OCI-M2 (cell line): ENCODE results near the gene DRAXIN.

ENCODE experiments used
- DNase-seq: peaks from one replicate; lab custom pipeline; 2025; ENCODE audit not compliant: unreplicated experiment; lab: John Stamatoyannopoulos, UW

The DRAXIN gene

DNA sequence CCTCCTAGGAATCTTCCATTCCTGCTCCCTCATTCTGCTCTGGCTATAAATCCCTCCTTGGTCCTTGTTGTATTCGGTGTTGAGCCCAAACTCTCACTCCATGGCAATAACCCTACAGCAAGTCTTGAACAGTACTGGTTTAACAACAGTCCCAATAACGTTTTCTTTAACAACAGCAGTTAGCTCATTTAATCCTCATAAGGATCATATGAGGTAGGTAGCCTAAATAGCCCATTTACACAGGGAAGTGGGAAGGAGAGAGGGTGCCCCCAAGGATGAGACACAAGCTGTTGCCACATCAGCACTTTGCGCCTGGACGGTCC, 44.0 kb downstream of the DRAXIN start:
- no peak for DNase-seq

DNA sequence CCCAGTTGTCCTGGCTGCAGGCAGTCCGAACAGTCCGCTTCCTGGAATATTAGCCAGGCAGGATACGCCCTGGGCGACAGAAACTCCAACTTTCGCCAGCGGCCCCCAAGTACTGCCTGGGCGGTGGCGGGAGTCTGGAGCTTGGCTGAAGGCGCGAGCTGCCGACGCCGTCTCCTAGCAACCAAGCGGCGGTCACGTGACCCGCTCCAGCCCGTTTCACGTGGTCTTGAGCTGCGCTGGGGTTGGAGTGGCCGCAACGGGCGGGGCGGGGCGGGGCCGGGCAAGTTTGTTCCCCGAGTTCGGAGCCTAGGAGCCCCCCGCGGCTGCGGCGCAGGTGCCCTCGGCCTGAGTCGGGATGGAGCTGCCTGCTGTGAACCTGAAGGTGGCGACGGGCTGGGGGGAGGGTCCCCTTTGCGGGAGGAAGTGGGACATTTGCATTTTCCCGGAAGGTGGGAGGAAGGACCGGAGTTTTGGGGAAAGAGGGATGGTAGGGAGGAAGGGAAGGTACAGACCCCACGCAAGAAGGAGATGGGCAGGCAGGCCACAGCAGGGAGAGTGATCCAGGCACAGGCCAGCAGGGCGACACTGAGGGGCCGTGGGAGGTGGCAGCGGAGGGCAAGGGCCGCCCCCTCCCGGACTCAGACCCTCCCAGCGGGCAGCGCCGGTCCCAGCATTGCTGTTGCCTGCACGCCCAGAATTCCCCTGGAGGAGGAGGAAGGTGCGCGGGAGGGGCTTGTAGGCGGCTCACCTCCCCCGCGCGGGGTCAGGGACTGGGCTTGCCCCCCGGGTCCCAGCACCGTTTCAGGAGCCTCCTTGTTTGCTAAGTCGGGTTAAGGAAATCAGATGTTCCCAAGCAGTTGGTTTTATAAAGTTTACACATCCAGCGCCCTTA, 44.6 kb downstream of the DRAXIN start, which contains the start of gene AGTRAP:
AGTRAP (plus strand) TSS at position 283 of the 892 bp plus-strand sequence; CDS start at position 356, 73 bp downstream.
- DNase-seq, result no peak

DNA sequence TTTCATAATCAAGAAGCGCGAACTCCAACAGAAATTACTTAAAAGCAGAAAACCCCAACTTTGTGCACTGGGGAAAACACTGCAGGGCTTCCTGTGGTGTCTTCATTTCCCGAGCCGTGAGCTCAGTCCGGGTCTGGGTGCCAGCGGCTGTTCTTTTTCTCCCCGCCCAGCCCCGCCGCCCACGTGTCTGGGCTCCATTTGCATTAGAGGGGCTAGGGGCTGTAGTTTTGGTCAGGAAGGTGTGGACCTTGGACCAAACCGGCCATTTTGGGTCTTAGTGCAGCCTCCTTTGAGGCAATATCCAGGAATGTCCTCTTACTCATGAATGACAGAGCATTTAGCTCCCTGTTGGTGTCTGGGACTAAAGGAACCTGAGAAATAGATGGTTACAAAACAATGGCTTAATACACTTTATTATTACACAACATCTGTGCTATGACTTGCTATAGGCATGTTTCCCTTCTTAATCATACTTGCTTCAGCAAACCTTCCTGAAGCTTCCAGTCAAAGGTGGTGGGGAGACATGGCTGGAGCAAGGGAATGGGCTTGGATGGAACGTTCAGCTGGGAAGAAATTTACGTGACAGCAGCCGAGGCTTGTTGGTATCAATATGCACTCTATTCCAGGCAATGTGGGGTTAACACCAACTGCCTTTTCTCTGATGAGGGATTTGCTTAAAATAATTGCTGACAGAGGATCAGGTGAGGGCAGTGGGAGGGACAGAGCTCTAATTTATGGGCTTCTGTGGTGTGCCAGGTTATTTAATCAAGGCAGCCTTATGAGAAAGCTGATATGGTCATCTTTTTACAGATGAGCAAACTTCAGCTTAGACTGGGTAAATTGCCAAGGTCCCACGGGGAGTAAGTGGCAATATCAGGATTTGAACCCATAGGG, 45.5 kb downstream of the DRAXIN start:
- DNase-seq, result no peak

DNA sequence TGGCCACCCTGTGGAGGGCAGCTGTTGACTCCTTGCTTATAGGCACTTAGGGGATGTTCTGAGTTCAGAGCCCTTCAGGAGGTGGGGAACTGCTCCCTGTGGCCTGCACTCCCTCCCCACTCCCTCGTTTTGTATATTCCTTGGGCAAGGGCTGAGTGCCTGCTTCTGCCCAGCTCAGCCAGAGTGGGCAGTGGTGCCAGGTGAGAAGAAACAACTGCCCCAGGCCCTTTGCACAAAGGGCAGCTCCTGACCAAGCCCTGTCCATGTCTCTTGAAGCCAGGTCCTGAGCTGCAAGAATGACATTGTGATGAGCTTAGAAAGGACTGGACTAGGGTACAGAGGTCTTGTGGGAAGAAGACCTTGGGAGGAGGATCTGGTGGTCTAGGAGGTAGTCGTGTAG, 46.6 kb downstream of the DRAXIN start:
- no peak for DNase-seq

DNA sequence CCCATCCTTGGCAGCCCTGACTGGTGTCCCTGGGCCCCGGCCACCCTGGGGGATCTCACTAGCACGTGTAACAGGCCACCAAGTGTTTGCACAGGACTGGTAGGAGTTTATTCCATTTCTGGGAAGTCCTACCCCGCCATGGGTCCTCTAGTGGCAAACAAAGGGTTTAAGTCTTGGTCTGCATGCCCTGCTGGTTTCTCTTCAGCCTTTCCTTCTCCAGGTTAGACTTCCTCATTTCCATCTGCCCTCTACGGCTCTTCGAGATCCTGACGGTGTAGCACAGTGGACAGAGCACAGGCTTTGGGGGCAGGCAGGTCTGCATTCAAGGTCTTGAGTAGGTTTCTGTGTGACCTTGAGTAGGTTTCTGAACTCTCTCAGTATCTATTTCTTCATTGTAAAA, 47.3 kb downstream of the DRAXIN start:
- DNase-seq, result no peak

DNA sequence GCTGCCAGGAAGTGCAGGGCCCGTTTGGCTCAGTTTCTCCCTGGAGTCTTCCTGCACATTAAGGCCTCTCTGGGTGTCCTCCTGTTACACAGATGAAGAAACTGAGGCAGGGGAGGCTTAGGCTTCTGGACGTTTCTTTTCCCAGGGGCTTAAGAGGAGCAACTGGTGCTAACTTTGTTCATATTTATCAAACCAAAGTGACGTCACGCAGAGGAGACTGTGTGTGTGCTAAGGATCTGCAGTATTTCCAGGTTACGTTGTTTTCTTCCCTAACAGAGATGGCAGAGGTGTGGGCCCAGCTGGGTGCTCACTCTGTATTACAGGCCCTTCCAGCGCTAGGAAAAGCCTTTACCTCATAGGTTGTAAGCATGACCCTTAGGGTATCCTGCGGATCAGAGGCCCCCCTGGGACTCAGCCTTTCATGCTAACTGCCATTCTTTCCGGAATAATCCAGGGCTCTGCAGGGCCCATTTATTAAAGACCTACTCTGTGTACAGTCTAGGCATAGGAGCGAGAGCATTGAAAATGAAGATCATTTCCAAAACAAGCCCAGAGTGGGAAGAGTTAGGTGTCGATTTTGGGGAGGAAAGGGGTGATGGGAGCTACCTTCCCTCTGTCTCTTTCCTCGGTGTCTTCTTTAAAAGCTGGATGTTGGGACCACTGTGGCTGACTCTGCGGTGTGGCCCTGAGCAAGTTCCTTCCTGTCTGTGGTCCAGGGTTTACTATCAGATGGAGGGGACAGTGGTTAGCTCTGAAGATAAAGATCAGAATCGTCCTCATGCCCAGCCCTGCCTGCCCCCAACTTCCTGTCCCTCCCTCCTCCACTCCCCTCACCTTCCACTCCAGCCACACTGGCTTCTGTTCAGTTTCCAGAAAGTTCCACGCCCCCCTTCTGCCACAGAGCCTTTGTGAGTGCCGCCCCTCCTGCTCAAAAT, 49.0 kb downstream of the DRAXIN start:
- DNase-seq, result no peak

DNA sequence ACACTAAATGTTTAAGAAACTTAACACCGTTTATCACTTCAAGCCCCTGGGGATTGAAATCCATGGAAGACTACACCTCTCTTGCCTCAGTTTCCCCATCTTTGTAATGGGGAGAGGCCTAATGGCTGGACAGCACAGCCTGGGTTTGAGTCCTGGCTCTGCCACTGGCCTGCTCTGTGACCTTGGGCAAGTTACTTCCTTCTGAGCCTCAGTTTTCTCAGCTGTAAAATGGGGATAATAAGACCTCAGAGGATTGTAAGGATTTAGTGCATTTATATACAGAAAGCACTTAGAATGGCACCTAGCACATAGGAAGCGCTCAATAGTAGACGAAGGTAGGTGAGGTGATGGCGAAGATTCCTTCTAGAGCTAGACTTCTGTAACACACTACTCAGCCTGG, 50.0 kb downstream of the DRAXIN start:
- no peak for DNase-seq

DNA sequence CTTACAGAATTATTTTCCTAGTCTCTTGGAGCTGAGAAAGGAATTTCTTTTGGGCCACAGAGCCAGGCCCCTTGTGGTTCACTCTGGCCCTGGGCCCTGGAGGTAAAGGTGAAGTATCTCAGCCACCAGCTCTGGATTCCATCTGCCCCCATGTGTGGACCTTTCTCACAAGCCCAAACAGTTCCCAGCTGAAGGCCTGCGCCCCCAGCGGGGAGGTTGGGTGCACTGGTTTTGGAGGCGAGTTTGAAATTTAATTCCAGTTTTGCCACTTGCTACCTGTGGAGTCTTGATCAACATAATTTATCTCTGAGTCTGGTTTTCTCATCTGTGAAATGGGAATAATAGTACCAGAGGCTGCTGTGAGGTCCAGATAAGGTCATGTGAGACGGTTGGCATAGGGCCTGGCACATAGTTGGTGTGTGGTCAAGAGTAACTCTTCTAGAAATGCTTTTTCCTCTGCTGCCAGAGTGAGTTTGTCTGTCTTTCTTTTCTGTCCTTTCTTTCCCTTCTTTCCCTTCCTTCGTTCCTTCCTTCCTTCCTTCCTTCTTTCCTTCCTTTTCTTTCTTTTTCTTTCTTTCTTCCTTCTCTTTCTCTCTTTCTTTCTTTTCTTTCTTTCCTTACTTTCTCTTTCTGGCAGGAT, 50.5 kb downstream of the DRAXIN start:
- DNase-seq, result no peak

DNA sequence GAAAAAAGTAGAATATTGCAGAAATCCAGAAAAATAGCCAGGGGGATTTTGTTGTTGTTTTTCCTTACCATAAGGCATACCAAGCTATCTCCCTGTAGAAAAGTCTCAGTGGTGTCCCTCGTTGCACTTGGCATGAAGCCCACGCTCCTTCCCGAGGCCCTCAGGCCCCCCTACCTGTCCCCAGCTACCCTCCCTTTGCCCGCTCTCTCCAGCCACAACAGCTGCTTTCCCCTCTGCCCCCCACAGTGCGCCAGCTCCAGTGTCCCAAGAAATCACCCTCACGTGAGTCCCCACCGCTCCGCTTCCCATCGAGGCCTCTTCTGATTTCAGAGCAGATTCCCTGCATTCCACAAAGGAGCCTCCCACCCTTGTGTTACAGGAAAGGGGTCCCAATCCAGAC, 52.8 kb downstream of the DRAXIN start:
- DNase-seq, result no peak

DNA sequence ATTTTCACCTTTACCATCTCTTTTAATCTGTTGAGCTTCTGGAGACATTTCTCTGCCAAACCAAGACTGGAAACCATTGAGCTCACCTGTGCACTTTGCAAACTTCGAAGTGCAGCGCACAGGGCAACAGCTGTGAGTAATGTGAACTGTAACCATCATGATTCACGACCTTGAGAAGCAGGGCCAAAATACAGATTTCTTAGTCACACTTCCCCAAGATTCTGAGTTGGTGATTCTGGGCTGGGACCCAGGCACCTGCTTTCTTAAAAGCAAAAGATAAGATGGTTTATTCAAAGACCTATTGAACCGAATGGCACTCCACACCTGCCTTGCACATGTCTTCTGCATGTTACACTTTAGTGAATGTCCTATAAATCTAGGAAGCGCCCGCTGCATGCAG, 54.6 kb downstream of the DRAXIN start:
- no peak for DNase-seq

DNA sequence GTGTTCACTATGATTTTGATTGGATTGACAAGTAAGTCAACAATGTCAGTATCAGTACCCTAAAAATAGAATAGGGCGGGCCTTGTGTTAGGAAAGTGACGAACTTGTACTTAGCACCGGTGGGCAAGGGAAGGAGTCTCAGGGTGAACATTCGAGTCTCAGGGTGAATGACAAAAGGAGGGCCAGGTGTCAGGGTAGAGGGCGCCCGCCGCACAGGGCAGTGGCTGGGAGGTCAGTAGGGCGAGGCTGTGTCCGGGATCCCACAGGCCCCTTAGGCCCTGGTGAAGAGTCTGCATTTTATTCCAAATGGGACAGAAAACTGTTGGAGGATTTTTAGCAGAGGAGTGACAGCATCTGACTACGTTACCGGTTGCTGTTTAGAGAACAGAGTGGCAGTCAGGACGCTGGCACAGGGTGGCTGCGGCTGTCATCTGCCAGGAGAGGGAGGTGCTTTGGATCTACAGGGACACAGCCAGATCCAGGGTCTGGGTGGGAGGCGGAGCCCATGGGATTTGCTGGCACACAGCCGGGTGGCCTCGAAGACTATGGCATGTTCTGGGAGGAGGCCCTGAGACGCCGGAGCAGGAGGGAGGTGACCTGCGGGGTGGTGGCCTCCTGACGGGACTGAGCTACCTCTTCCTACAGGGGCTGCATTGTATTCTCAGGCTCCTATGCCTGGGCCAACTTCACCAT, 55.4 kb downstream of the DRAXIN start:
- DNase-seq, result no peak

DNA sequence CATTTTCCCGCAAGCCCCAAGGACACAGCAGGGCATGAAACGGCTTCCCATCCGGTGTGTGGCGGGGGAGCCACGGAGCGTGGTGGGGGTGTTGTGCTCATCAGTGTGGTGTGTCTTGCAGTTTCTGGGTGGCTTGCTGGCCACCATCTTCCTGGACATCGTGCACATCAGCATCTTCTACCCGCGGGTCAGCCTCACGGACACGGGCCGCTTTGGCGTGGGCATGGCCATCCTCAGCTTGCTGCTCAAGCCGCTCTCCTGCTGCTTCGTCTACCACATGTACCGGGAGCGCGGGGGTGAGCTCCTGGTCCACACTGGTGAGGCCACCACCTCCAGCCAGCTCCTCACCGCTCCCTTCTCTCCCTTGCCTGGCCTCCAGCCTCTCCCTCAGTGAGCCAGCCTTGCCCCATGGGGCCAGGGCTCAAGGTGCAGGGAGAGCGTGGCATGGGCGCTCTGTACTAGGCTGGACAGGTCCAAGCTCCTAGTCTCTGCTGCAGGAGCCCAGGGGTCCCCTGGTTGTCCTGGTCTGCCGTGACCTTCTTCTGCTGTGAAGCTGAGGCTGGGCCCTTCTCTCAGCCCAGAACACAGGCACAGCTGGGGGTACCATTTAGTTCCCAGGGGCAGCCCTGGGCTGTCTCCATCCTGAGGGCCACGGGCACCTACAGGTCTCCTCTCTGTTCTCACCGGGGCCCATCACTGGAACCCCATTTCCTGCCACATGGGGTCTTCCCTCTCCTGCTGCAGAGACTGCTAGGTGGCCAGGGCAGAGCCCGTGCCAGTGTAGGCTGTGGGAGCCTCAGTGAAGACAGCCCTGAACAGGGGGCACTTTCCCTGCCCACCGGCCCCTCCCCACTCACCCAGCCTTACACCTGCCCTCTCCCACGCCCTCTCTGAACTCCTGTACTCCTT, 57.0 kb downstream of the DRAXIN start:
- no peak for DNase-seq

DNA sequence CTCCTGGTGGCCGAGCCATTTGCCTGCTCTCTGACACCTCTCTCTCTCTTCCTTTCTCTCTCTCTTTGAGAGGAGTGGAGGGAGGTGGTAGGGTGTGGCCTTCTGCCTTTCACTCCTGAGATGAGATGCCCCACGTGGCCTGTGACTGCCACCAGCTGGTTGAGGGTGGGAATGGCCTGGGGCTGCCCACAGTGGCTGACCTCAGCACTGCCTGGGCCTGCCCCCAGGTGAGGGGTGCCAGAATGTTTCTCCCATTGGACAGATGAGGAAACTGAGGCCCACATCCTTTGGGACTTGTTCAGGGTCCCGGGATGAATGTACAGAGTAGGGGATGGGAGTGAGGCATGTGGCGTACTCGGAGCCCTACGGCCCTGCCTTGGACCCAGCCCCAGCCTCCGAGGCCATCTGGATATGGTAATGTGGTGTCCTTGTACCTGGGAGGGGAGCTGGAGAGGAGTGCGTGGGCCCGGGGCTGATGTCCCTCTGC, 57.7 kb downstream of the DRAXIN start:
- no peak for DNase-seq

DNA sequence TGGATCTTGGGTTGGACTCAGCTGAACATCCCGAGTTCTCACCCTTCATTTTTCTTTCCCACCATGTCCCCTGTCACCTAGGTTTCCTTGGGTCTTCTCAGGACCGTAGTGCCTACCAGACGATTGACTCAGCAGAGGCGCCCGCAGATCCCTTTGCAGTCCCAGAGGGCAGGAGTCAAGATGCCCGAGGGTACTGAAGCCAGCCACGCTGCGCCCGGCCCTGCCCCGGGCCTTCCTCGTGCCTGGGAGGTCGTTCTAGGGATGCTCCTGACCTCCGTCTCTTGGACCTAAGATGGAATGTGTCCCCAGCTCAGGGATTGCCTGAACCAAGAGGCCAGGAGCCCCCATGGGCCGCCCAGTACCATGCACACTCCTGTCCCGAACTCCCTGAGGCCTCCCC, 58.5 kb downstream of the DRAXIN start:
- DNase-seq, result no peak

DNA sequence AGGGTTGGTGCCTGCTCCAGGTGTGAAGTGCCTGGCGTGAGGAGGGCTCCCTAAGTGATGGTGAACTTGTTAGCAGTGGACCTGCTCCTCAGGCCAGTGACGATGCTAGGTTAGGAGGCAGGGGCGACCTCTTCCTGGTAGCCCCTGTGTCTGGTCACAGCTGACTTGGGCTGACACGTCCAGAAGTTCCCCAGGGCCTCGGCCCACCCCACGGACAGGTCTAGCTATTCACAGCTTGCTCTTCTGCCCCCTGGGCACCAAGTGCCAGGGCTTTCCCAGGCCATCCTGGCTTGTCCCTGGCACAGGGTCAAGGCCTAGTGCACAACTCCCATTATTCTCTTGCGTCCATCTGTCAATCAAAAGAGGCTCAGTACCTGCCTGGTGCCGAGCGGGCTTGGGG, 59.6 kb downstream of the DRAXIN start:
- no peak for DNase-seq

DNA sequence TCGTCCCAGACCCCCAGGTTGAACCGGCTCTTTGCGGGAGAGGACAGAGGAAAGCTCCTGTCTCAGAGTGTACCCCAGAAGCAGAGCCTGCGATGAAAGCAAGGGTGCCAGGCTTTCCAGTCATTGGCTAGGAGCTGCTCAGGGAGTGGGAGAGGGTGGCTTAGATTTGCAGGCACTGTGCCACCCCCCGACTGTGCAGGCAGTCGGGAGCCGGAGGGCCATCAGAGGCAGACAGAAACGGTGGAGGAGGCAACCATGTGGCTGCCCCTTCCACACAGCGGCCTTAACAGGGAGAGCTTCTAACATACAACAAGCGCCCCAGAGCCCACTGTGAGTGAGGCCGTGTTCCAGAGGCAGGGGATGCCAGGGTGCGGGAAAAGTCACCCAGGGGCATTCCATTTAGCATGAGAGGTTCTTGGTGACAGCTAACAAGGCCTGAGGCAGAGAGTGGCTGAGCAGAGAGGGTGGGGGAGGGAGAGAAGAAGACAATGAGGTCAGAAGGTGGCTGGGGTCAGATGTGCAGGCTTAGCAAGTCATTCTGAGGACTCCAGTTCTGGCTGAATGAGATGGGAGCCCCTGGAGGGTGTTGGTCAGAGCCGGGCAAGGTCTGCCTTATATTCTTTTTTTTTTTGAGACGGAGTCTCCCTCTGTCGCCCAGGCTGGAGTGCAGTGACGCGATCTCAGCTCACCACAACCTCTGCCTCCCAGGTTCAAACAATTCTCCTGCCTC, 61.0 kb downstream of the DRAXIN start:
- DNase-seq, result no peak

DNA sequence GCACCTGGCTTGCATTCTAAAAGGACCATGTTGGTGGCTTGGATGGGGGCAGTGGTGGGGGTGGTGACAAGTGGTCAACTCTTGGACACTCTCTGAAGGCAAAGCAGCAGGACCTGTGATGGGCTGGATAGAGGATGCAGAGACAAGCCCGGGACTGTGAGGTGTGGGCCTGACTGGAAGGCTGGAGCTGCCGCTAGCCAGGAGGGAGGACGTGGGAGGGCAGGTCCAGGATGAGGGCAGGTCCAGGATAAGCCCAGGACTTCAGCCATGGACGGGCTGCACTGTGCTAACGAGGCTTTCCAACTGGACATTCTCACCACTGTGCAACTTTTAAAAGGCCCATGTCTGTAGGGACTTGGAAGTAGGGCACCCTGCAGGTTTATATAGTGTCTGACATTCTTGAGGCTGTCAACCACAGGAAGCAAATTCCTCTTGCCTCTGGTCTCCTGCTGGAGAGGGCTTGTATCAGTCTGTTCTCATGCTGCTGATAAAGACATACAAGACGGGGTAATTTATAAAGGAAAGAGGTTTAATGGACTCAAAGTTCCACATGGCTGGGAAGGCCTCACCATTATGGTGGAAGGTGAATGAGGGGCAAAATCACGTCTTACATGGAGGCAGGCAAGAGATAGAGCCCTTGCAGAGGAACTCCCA, 62.2 kb downstream of the DRAXIN start:
- no peak for DNase-seq

DNA sequence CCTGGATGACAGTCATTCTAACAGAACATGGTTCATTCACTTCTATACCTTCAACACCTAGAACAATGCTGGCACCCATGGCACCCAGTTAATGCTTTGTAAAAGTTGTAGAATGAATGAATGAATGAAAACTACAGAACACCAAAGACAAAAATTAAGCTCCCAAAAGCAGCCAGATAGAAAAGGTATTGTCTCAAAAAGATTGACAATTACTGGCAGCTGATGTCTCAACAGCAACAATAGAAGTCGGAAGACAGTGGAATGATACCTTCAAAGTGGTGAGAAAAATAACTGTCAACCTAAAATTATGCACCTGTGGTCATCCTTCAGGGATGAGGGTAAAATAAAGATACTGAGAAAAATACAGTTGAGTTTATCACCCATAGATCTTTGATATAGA, 65.5 kb downstream of the DRAXIN start:
- no peak for DNase-seq
